Measurements from ENCODE around the gene BOD1.
"Not testable (repeated sequence)": the region's sequence is repeated elsewhere in the genome, so short reads cannot be mapped to it uniquely, and the experiment has no call there.

The BOD1 gene

DNA sequence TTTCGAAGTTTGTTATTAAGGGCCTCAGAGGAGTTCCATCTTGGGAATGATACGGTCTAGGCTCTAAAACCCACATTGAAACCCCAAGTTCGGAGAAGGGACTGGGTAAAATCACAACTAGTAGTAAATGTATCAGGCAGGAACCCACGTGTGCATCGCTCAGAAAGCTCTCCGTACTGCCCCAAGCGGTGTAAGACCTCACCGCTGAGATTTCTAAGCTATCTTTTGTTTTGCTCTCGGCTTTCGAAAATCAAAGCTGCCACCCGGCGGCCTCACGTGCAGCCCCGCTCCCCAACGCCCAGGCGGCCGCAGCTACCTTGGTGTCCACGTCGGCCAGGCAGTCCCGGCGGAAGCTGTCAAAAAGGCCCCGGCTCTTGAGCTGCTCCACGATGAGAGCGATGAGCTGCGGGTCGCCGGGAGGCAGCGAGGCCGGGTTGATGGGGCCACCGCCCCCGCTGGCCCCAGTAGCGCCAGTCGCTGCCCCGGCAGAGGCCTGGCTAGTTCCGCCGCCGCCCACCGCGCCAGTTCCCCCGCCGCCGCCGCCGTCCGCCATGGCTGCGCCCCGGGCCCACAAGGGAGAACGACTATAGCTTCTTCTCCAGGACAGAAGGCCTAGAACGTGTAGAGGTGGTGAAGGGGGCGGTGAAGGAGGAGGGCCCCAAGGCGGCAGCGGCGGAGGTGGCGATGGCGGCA lies 420 bp downstream of the BOD1 start:
- DNase-seq = peak; percentile 45 to 82 (median 64)

DNA sequence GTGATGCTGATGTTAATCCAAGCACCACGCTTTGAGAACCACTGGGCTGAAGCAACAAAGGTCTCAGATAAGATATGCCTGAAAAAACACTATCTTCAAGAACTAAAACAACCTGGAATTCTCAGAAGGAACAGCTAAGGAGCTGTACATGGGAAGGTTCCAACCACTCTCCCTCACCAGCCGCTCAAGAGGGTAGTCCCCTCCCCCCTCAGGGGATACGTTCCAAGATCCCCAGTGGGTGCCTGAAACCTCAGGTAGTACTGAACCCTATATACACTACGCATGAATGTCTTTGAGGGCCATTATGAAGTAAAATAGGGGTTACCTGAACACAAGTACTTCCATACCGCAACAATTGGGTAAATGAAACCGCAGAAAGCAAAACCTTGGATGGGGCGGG lies 1.9 kb downstream of the BOD1 start:
- no peak for DNase-seq

GRCh38 chr5:173613433-173614159 lies 2.9 kb downstream of the BOD1 start:
- no peak for DNase-seq

- DNase-seq = no peak
These were observed 3.5 kb downstream of the BOD1 start for GRCh38 chr5:173612948-173613347.

- no peak for DNase-seq
These were observed 4.7 kb downstream of the BOD1 start for GRCh38 chr5:173611706-173612105.

DNA sequence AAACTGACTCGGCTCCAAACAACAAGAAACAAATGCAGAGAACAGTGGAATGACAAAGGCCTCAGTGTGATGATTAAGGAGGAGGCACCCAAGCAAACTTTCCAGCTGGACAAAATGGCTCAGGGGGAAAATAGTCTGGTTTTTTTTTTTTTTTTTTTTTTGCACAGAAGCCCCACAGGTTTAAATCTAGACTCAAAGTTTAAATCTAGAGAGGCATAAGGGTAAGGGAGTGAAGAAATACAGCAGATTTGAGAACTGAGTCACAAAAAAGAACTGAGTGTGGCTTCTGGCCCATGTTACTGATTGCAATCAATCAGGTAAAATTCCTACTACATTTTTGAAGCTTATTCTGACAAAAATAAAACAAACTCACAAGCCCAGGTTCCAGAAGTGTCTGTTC lies 12.3 kb downstream of the BOD1 start:
- DNase-seq = no peak

- no peak for DNase-seq
These were observed 14.0 kb downstream of the BOD1 start for GRCh38 chr5:173602423-173602822.

- DNase-seq = no peak
These were observed 17.8 kb downstream of the BOD1 start for GRCh38 chr5:173598686-173599085.

DNA sequence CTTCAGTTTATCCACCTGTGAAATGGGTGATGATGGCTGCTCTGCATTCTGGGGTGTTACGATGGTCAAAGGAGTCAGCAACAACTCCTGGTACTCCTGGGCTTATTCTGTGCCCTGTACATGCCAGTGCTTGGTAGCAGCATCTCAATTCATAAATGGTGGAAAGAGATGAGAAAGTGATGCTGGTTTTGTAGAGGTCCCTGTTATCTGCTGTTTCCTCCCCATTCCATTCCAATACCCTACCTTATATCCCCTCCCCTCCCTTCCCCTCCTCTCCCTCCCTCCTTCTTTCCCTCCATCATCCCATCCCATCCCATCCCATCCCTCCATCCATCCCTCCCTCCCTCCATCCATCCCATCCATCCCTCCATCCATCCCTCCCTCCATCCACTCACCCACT lies 19.1 kb downstream of the BOD1 start:
- DNase-seq = no peak

- DNase-seq = no peak
These were observed 20.6 kb downstream of the BOD1 start for GRCh38 chr5:173595841-173596240.

- no peak for DNase-seq
These were observed 22.4 kb downstream of the BOD1 start for GRCh38 chr5:173594061-173594460.

DNA sequence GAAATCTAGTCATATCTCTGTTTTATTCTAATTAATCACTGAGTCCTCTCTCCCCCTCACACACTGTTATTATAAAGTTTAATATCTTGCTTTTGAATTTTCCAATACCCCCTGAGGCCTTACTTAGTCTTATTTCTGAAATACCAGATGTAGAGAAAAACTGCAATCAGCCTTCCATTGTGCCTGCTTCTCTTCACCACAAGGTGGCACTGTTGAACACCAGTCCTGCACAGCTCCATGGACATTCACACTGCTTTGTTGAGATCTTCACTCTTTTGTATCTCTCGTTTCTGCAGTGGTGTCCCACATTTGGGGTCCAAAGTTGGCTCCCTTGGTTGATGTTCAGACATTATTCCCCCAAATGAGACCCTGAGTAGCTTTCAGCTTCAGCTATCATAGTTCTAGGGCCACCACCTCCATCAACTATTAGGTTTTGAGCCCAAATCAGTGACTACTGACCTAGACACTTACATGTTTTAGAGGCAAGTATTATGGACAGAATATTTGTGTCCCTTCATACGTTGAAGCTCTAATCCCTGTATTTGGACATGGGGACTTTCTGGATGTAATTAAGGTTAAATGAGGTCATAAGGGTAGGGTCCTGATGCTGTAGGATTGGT lies 24.3 kb downstream of the BOD1 start:
- peak in 2 of 6 experiments; percentile 7 for DNase-seq

- DNase-seq = no peak
These were observed 25.4 kb downstream of the BOD1 start for GRCh38 chr5:173591056-173591514.

- DNase-seq = no peak
These were observed 25.9 kb downstream of the BOD1 start for GRCh38 chr5:173590436-173591055.

DNA sequence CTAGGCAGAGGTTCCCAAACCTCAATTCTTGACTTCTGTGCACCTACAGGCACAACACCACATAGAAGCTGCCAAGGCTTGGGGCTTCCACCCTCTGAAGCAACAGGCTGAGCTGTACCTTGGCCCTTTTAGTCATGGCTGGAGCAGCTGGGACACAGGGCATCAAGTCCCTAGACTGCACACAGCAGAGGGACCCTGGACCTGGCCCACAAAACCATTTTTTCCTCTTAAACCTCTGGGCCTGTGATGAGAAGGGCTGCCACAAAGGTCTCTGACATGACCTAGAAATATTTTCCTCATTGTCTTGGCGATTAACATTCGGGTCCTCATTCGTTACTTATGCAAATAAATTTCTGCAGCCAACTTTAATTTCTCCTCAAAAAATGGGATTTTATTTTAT lies 30.3 kb downstream of the BOD1 start:
- DNase-seq = not testable (repeated sequence)

GRCh38 chr5:173583346-173583745 lies 33.1 kb downstream of the BOD1 start:
- no peak for DNase-seq

DNA sequence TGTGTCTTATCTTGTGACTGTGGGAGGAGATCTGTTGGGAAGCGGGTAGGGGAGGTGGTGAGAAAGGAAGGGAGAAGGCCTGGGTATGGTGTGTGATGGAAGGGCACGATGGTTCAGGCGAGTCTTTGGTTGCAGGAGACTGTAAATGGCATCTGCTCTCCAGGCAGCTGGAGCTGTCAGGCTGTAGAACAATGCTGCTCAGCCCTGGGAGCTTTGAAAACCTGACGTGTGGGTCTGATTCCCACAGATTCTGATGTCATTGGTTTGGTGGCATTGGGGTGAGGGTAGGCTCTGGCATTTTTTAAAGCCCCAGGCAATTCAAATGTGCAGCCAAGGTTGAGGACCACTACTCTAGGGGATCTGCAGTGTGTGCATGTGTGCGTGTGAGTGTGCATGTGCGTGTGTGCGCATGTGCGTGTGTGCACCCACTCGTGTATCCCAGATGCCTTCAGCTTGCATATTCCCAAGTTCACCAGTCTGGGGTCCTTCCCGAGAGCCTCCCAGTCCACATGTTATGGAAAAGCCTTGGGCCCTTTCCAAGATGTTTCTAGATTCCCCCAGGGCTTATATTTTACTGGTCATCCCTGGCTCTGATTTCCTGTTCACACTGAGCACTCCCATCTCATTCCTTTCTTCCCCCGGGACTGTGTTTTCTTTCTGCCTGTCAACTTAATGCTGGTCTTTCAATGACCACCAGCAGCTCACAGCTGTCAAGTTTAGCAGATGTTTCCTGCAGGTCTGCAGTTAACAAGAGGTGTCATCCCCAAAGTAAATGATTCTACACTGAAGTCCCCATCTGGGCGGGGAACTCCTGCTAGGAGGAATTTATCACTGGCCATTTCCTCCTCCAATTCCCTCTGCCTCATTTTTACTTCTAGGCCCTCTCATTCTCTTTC lies 34.0 kb downstream of the BOD1 start:
- no peak for DNase-seq

DNA sequence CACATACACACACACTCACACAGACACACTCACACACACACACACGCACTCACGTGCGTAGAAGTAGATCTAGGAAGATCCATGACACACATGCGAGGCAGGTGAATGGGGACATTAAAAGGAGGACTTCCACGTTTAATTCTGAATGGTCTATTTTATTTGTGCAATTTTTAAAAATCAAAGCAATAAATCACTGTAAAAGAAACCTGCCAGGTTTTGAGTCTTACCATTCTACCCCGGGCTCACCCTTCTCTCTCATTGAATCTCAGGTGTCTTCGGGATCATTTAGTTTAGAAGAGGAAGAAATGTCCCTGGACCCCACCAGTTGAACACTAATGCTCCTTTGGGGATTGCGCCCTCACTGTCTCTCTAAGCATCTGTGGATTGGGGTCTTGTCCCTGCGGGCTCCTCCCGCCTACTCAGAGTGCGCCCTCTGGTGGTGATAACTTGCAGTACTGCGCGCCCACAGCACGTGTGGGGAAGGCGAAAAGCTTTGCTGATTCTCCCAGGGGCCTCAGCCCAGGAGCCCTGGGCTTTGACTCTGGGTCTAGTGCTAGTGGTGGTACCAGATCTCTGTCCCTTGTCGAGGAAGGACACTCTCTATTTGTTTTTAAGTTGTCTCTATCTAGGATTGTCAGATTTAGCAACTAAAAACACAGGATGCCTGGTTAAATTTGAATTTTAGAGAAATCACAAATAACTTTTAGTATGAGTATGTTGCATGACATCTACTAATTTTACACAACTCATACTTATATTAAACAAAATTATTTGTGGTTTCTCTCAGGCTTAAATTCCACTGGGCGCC lies 34.8 kb downstream of the BOD1 start:
- peak in 2 of 6 experiments; percentile 5 to 6 for DNase-seq

DNA sequence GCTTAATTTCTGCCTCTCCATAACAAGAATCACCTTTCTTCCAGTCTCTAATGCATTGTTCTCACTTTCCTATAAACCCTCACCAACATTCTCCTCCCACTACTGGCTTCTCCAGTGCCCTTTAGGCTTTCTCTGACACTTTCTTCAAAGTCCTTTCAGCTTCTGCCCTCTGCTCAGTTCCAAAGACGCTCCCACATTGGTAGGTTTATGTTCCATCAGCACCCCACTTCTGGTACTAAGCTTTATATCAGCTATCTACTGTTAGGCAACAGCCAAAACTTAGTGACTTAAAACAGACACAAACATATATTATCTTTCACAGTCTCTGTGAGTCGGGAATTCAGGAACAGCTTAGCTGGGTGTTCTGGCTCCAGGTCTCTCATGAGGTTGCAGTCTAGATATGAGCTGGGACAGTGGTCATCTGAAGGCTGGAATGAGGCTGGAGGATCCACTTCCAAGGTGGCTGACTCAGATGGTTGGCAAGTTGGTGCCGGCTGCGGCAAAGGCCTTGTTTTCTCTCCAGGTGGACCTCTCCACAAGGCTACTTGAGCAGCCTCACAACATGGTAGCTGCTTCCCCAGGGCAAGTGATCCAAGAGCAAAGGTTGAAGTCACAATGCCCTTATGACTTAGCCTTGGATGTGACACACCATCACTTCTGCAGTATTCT lies 37.4 kb downstream of the BOD1 start:
- no peak for DNase-seq

- no peak for DNase-seq
These were observed 38.6 kb downstream of the BOD1 start for GRCh38 chr5:173577817-173578216.

DNA sequence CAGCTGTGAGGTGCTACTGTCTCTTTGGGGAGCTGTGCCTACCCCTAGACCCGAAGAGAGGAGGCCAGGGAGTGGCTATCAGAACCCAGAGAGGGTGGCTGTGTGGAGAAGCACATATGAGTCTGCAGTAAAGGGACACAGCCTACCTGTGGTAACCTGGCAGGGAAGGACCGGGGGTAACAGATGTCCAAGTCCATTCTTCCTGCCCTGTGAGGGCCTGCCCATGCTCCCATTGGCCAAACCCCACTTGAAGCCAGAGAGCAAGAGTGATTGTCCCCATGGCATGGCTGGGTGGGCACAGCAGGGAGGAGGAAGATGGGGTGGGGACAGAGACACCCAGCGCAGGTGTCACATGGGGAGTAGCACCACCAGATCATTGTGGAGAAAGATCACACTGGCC lies 39.3 kb downstream of the BOD1 start:
- DNase-seq = no peak

Measured in stimulated activated naive CD4-positive, alpha-beta T cell (primary cell).